Epithelial cell of proximal tubule (primary cell): ENCODE results near the gene CCL14. TPM values are rescaled to one million over a fixed set of nuclear protein-coding genes. Genes with fewer than 3 reads are reported as not detected.
"Not testable (repeated sequence)": the region's sequence is repeated elsewhere in the genome, so short reads cannot be mapped to it uniquely, and the experiment has no call there.

Source experiments
- DNase-seq: peaks from one replicate; pipeline ENCODE4 v3.0.0-alpha.2; 2011; ENCODE audit warnings: low read depth
- H3K4me3 ChIP-seq: 2 replicates; pipeline ENCODE4 v1.5.1; 2011; ENCODE audit warnings: low read depth, mild to moderate bottlenecking, low read length
- total RNA-seq: library from RNA; depleted of rRNA; stranded (reverse); fragments of >200 nt; gene quantifications from 2 replicates; pipeline ENCODE4 v1.2.3, GENCODE V29; 2015
- TF ChIP-seq, protein P1 (sequence below): conservative IDR thresholded peaks from 2 replicates; pipeline ENCODE4 v1.5.1; 2012; ENCODE audit warnings: low read depth, mild to moderate bottlenecking, low read length

The CCL14 gene
- total RNA-seq, 1 donor from 2014 or later, result not detected

DNA sequence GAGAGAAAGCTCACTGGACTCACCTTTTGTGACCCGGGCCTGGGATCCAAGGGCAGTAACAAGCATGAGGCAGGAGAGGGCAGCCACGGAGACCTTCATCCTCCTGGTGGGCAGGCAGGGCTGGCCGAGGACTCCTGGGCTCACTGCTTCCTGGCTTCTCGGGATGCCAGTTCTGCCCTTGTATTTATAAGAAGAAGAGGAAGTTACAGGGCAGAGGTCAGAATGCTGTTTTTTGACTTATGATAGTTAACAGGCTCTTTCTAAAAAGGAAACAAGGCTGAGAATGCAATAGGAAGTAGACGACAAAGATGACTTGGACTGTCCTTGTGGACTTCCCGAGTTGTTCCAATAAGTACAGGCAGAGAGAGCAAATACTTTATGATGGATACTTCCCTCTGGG, 31.3 kb upstream of the CCL14 start, which contains the start of gene CCL23:
Gene CCL23 (minus strand): TSS at position 174 of the 400 bp plus-strand sequence. CDS start 75 bp downstream, at position 99.
- DNase-seq, result no peak
- no peak within 1 kb of the TSS for H3K4me3 ChIP-seq
- TF ChIP-seq, protein P1, sequence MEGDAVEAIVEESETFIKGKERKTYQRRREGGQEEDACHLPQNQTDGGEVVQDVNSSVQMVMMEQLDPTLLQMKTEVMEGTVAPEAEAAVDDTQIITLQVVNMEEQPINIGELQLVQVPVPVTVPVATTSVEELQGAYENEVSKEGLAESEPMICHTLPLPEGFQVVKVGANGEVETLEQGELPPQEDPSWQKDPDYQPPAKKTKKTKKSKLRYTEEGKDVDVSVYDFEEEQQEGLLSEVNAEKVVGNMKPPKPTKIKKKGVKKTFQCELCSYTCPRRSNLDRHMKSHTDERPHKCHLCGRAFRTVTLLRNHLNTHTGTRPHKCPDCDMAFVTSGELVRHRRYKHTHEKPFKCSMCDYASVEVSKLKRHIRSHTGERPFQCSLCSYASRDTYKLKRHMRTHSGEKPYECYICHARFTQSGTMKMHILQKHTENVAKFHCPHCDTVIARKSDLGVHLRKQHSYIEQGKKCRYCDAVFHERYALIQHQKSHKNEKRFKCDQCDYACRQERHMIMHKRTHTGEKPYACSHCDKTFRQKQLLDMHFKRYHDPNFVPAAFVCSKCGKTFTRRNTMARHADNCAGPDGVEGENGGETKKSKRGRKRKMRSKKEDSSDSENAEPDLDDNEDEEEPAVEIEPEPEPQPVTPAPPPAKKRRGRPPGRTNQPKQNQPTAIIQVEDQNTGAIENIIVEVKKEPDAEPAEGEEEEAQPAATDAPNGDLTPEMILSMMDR, result no peak

DNA sequence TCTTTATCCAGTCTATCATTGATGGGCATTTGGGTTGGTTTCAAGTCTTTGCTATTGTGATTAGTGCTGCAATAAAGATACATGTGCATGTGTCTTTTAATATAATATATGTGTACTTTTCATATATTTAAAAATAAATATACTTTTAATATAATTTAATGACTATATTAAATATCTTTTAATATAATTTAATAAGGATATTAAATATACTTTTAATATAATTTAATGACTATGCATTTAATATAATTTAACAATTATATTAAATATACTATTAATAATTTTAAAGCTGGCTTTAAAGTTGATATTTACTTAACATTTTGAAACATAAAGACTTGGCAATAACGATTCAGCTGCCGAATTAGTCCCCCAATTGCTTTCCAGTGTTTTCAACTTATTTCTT, 30.0 kb upstream of the CCL14 start:
- DNase-seq, result no peak
- no peak overlapping the region for H3K4me3 ChIP-seq
- TF ChIP-seq, protein P1, result no peak

DNA sequence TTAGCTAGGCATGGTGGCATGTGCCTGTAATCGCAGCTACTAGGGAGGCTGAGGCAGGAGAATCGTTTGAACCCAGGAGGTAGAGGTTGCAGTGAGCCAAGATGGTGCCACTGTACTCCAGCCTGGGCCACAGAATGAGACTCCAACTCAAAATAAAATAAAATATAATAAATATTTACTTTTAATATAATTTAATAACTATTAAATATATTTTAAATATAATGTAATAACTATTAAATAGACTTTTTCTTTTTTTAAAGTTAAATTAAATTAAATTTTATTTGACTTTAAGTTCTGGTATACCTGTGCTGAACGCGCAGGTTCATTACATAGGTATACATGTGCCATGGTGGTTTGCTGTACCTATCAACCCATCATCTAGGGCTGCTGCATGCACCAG, 29.4 kb upstream of the CCL14 start:
- not testable (repeated sequence) for H3K4me3 ChIP-seq, DNase-seq

DNA sequence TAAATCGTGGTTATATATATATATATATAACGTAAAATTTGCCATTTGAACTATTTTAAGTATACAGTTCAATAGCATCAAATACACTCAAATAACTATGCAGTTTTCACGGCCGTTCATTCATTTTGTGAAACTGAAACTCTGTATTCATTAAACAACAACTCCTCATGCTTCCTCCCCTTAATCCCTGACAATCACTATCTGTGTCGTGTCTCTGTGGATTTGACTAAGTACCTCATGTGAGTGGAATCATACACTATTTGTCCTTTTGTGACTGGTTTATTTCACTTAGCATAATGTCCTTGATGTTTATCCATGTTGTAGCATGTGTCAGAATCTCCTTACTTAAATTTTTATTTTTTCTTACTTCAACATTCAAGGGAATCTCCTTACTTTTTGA, 28.4 kb upstream of the CCL14 start:
- TF ChIP-seq, protein P1, result no peak
- no peak overlapping the region for H3K4me3 ChIP-seq
- DNase-seq, result no peak

DNA sequence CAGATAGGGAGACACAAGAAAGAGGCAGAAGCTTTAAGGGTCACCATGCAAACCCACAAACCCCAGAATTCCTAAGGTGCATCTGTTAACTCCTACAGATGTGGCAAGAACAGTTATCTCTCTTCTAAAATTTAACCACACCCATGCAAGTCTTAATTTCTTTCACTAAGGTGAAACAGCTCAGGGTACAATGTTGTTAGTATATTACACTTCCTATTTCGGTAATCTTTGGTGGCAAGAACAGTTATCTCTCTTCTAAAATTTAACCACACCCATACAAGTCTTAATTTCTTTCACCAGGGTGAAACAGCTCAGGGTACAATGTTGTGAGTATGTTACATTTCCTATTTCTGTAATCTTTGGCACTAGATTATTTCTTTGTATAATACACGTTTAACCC, 24.7 kb upstream of the CCL14 start:
- H3K4me3 ChIP-seq, result no peak overlapping the region
- TF ChIP-seq, protein P1, result no peak
- no peak for DNase-seq

DNA sequence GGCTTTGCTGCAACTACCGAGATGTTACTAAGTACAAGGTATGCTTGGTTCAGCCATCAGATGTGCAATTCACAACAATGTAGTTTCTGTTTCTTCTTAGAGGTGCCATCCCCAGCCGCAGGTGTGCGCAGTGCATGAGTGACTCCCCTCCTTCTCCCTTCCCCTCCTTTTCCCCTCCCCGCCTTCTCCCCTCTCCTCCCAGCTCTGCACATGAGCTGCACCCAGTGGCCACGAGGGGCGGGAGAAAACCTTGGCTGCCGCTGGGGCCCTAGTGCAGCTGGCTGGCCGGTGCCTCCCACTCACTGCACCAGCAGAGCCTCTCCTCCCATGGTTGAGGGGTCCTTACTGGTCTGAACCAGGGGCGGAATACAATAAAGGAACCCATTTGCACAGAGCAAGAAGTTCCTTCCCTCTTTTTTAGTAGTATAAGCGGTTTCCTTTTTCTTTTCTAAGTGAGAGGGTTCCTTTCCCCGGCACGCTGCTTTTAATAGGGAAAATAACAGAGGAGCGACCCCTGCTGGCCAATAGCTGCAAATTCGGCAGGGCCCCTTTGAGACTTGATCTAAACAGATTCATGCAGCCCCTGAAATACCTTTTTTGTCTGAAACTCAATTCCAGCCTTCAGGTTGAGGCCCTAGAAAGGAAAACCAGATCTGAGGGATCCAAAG, 22.6 kb upstream of the CCL14 start:
- no peak for DNase-seq
- H3K4me3 ChIP-seq, result no peak overlapping the region
- TF ChIP-seq, protein P1, result peak; percentile 31

DNA sequence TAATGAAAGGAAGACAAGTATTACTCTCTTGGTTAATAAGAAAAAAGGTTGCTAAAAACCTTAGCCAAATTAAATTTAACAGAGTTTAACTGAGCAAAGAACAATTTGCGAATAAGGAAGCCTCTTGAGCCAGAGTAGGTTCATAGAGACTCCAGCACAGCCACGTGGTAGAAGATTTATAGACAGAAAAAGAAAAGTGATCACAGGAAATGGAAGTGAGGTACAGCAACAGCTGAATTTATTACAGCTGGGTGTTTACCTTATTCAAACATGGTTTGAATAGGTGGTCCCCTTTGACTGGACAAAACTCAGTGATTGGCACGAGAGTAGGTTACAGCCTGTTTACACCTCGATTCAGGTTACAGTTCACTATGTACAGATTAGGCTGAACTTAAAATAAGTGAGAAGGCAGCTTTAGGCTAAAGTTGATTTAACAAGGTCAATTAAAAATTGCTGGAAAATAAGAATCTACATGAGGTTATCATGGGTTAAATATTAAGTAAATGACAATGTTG, 18.1 kb upstream of the CCL14 start:
- H3K4me3 ChIP-seq, result no peak overlapping the region
- no peak for DNase-seq
- TF ChIP-seq, protein P1, result no peak
